ENCODE measurements around the gene SERTM2. TPM values are rescaled to one million over a fixed set of nuclear protein-coding genes. Genes with fewer than 3 reads are reported as not detected.

Gene SERTM2
- polyA plus RNA-seq (2013), result 6.7 TPM

GRCh38 chrX:111511477-111511876, at the start of gene SERTM2:
TSS of gene SERTM2 (plus strand) at chrX:111511645. CDS start at chrX:111518858, 7,213 bp downstream.
- Histone ChIP-seq H3K9me3 (ENCODE audit: control extremely low read depth in 1 of 5, control insufficient read depth in 4 of 5, insufficient read depth in 2 of 5, low read depth in 1 of 5, low read length in 4 of 5) (no peaks in the 10 kb centered on the region), H3K36me3 (ENCODE audit: control insufficient read depth in 4 of 4, insufficient read depth in 4 of 4, low read length in 3 of 4) (no peaks in the 10 kb centered on the region), H3K4me1 (ENCODE audit: control extremely low read depth in 1 of 4, control insufficient read depth in 4 of 4, insufficient read depth in 4 of 4, low read length in 3 of 4) (peaks cover 0 to 17% (median 5%) of the 10 kb centered on the region in 4 experiments), H3K27ac (ENCODE audit: insufficient read depth in 1 of 2, low read depth in 1 of 2, low read length in 2 of 2, poor library complexity in 1 of 2, severe bottlenecking in 2 of 2) (peak within 1 kb of the TSS; percentile 27 to 65), H3K4me3 (ENCODE audit: control insufficient read depth in 1 of 7, extremely low read depth in 1 of 7, insufficient read depth in 4 of 7, low read depth in 2 of 7, low read length in 6 of 7) (peak within 1 kb of the TSS in 6 of 7 experiments; percentile 1 to 69 (median 44)), H3K27me3 (replicated peaks in 2 of 5; ENCODE audit: control insufficient read depth in 4 of 5, insufficient read depth in 5 of 5, low read length in 4 of 5) (peaks cover 0 to 5% (median 0%) of the 10 kb centered on the region in 5 experiments)
- CTCF ChIA-PET, result no interaction called here
- DNase-seq, result peak; percentile 67 to 89 (median 82)
- WGBS (ENCODE audit: insufficient coverage), result 0% methylated on average over 3 of the region's 3 CpGs
- POLR2A ChIA-PET, result no interaction called here

GRCh38 chrX:111465669-111466068, 45.8 kb upstream of the SERTM2 start:
- CTCF ChIA-PET, result no interaction called here
- H3K27ac ChIP-seq (ENCODE audit: insufficient read depth in 1 of 2, low read depth in 1 of 2, low read length in 2 of 2, poor library complexity in 1 of 2, severe bottlenecking in 2 of 2), result no peak overlapping the region
- no peaks in the 10 kb centered on the region for H3K36me3 ChIP-seq (ENCODE audit: control insufficient read depth in 4 of 4, insufficient read depth in 4 of 4, low read length in 3 of 4)
- DNase-seq, result no peak
- no peaks in the 10 kb centered on the region for H3K27me3 ChIP-seq (replicated peaks in 2 of 5; ENCODE audit: control insufficient read depth in 4 of 5, insufficient read depth in 5 of 5, low read length in 4 of 5)
- H3K4me1 ChIP-seq (ENCODE audit: control extremely low read depth in 1 of 4, control insufficient read depth in 4 of 4, insufficient read depth in 4 of 4, low read length in 3 of 4), result peaks cover 0 to 12% (median 3%) of the 10 kb centered on the region in 4 experiments
- H3K9me3 ChIP-seq (ENCODE audit: control extremely low read depth in 1 of 5, control insufficient read depth in 4 of 5, insufficient read depth in 2 of 5, low read depth in 1 of 5, low read length in 4 of 5), result no peaks in the 10 kb centered on the region
- WGBS (ENCODE audit: insufficient coverage), result 38% methylated on average over 1 of the region's 1 CpG
- H3K4me3 ChIP-seq (ENCODE audit: control insufficient read depth in 1 of 7, extremely low read depth in 1 of 7, insufficient read depth in 4 of 7, low read depth in 2 of 7, low read length in 6 of 7), result no peak overlapping the region
- POLR2A ChIA-PET, result no interaction called here

- no peaks in the 10 kb centered on the region for H3K36me3 ChIP-seq (ENCODE audit: control insufficient read depth in 4 of 4, insufficient read depth in 4 of 4, low read length in 3 of 4)
- H3K4me1 ChIP-seq (ENCODE audit: control extremely low read depth in 1 of 4, control insufficient read depth in 4 of 4, insufficient read depth in 4 of 4, low read length in 3 of 4), result no peaks in the 10 kb centered on the region
- H3K27ac ChIP-seq (ENCODE audit: insufficient read depth in 1 of 2, low read depth in 1 of 2, low read length in 2 of 2, poor library complexity in 1 of 2, severe bottlenecking in 2 of 2), result no peak overlapping the region
- DNase-seq, result peak in 2 of 3 donors; percentile 18 to 27
- ChIA-PET POLR2A (no interaction called here), CTCF (no interaction called here)
- H3K9me3 ChIP-seq (ENCODE audit: control extremely low read depth in 1 of 5, control insufficient read depth in 4 of 5, insufficient read depth in 2 of 5, low read depth in 1 of 5, low read length in 4 of 5), result peaks cover 0 to 4% (median 0%) of the 10 kb centered on the region in 5 experiments
- no peaks in the 10 kb centered on the region for H3K27me3 ChIP-seq (replicated peaks in 2 of 5; ENCODE audit: control insufficient read depth in 4 of 5, insufficient read depth in 5 of 5, low read length in 4 of 5)
- H3K4me3 ChIP-seq (ENCODE audit: control insufficient read depth in 1 of 7, extremely low read depth in 1 of 7, insufficient read depth in 4 of 7, low read depth in 2 of 7, low read length in 6 of 7), result no peak overlapping the region
- 25% methylated on average over 1 of the region's 1 CpG for WGBS (ENCODE audit: insufficient coverage)
Observed at GRCh38 chrX:111467896-111468295, 43.5 kb upstream of the SERTM2 start.

- Histone ChIP-seq H3K27me3 (replicated peaks in 2 of 5; ENCODE audit: control insufficient read depth in 4 of 5, insufficient read depth in 5 of 5, low read length in 4 of 5) (no peaks in the 10 kb centered on the region), H3K9me3 (ENCODE audit: control extremely low read depth in 1 of 5, control insufficient read depth in 4 of 5, insufficient read depth in 2 of 5, low read depth in 1 of 5, low read length in 4 of 5) (peaks cover 0 to 4% (median 0%) of the 10 kb centered on the region in 5 experiments), H3K4me1 (ENCODE audit: control extremely low read depth in 1 of 4, control insufficient read depth in 4 of 4, insufficient read depth in 4 of 4, low read length in 3 of 4) (no peaks in the 10 kb centered on the region), H3K36me3 (ENCODE audit: control insufficient read depth in 4 of 4, insufficient read depth in 4 of 4, low read length in 3 of 4) (no peaks in the 10 kb centered on the region), H3K27ac (ENCODE audit: insufficient read depth in 1 of 2, low read depth in 1 of 2, low read length in 2 of 2, poor library complexity in 1 of 2, severe bottlenecking in 2 of 2) (no peak overlapping the region), H3K4me3 (ENCODE audit: control insufficient read depth in 1 of 7, extremely low read depth in 1 of 7, insufficient read depth in 4 of 7, low read depth in 2 of 7, low read length in 6 of 7) (no peak overlapping the region)
- DNase-seq, result no peak
- ChIA-PET CTCF (no interaction called here), POLR2A (no interaction called here)
- 86% methylated on average over 2 of the region's 2 CpGs for WGBS (ENCODE audit: insufficient coverage)
Observed at GRCh38 chrX:111470681-111471403, 40.6 kb upstream of the SERTM2 start.

GRCh38 chrX:111481896-111482295, 29.5 kb upstream of the SERTM2 start:
- H3K9me3 ChIP-seq (ENCODE audit: control extremely low read depth in 1 of 5, control insufficient read depth in 4 of 5, insufficient read depth in 2 of 5, low read depth in 1 of 5, low read length in 4 of 5), result no peaks in the 10 kb centered on the region
- POLR2A ChIA-PET, result no interaction called here
- no peaks in the 10 kb centered on the region for H3K4me1 ChIP-seq (ENCODE audit: control extremely low read depth in 1 of 4, control insufficient read depth in 4 of 4, insufficient read depth in 4 of 4, low read length in 3 of 4)
- no peak overlapping the region for H3K27ac ChIP-seq (ENCODE audit: insufficient read depth in 1 of 2, low read depth in 1 of 2, low read length in 2 of 2, poor library complexity in 1 of 2, severe bottlenecking in 2 of 2)
- H3K4me3 ChIP-seq (ENCODE audit: control insufficient read depth in 1 of 7, extremely low read depth in 1 of 7, insufficient read depth in 4 of 7, low read depth in 2 of 7, low read length in 6 of 7), result no peak overlapping the region
- no peak for DNase-seq
- H3K27me3 ChIP-seq (replicated peaks in 2 of 5; ENCODE audit: control insufficient read depth in 4 of 5, insufficient read depth in 5 of 5, low read length in 4 of 5), result no peaks in the 10 kb centered on the region
- no peaks in the 10 kb centered on the region for H3K36me3 ChIP-seq (ENCODE audit: control insufficient read depth in 4 of 4, insufficient read depth in 4 of 4, low read length in 3 of 4)
- CTCF ChIA-PET, result no interaction called here

- no peak for DNase-seq
- 75% methylated on average over 1 of the region's 2 CpGs for WGBS (ENCODE audit: insufficient coverage)
Observed at GRCh38 chrX:111483135-111483534, 28.3 kb upstream of the SERTM2 start.

GRCh38 chrX:111483881-111484280, 27.6 kb upstream of the SERTM2 start:
- ChIA-PET CTCF (no interaction called here), POLR2A (no interaction called here)
- Histone ChIP-seq H3K4me3 (ENCODE audit: control insufficient read depth in 1 of 7, extremely low read depth in 1 of 7, insufficient read depth in 4 of 7, low read depth in 2 of 7, low read length in 6 of 7) (no peak overlapping the region), H3K27me3 (replicated peaks in 2 of 5; ENCODE audit: control insufficient read depth in 4 of 5, insufficient read depth in 5 of 5, low read length in 4 of 5) (no peaks in the 10 kb centered on the region), H3K4me1 (ENCODE audit: control extremely low read depth in 1 of 4, control insufficient read depth in 4 of 4, insufficient read depth in 4 of 4, low read length in 3 of 4) (no peaks in the 10 kb centered on the region), H3K36me3 (ENCODE audit: control insufficient read depth in 4 of 4, insufficient read depth in 4 of 4, low read length in 3 of 4) (no peaks in the 10 kb centered on the region), H3K27ac (ENCODE audit: insufficient read depth in 1 of 2, low read depth in 1 of 2, low read length in 2 of 2, poor library complexity in 1 of 2, severe bottlenecking in 2 of 2) (no peak overlapping the region), H3K9me3 (ENCODE audit: control extremely low read depth in 1 of 5, control insufficient read depth in 4 of 5, insufficient read depth in 2 of 5, low read depth in 1 of 5, low read length in 4 of 5) (no peaks in the 10 kb centered on the region)
- DNase-seq, result no peak

More at GRCh38 chrX:111483135-111483534, 28.3 kb upstream of the SERTM2 start:
- Histone ChIP-seq H3K9me3 (ENCODE audit: control extremely low read depth in 1 of 5, control insufficient read depth in 4 of 5, insufficient read depth in 2 of 5, low read depth in 1 of 5, low read length in 4 of 5) (no peaks in the 10 kb centered on the region), H3K27ac (ENCODE audit: insufficient read depth in 1 of 2, low read depth in 1 of 2, low read length in 2 of 2, poor library complexity in 1 of 2, severe bottlenecking in 2 of 2) (no peak overlapping the region), H3K4me1 (ENCODE audit: control extremely low read depth in 1 of 4, control insufficient read depth in 4 of 4, insufficient read depth in 4 of 4, low read length in 3 of 4) (no peaks in the 10 kb centered on the region), H3K27me3 (replicated peaks in 2 of 5; ENCODE audit: control insufficient read depth in 4 of 5, insufficient read depth in 5 of 5, low read length in 4 of 5) (no peaks in the 10 kb centered on the region), H3K4me3 (ENCODE audit: control insufficient read depth in 1 of 7, extremely low read depth in 1 of 7, insufficient read depth in 4 of 7, low read depth in 2 of 7, low read length in 6 of 7) (no peak overlapping the region), H3K36me3 (ENCODE audit: control insufficient read depth in 4 of 4, insufficient read depth in 4 of 4, low read length in 3 of 4) (no peaks in the 10 kb centered on the region)
- POLR2A ChIA-PET, result no interaction called here
- CTCF ChIA-PET, result no interaction called here

Data from common myeloid progenitor, CD34-positive (primary cell).